ENCODE results near the gene ABCC11.

DNA sequence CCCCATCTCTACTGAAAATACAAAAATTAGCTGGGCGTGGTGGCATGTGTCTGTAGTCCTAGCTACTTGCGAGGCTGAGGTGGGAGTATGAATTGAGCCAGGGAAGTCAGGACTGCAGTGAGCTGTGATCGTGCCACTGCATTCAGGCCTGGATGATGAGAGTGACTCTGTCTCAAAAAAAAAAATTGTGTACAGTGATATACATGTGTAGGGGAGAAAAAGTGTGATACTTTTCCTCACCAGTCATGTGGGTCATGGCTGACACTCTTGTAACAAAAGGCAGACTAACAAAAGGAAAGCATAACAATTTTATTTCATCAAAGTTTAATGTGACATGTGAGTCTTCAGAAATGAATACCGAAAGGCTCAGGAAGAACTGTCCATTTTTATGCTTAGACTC is 89.5 kb downstream of the ABCC11 start:
- TF ChIP-seq POLR2A (IDR thresholded peaks at IDR 0.05) (no peak), CTCF (IDR thresholded peaks at IDR 0.05) (no peak)
